ENCODE measurements around the gene VARS2.

The VARS2 gene

GRCh38 chr6:30884521-30885480, 29.2 kb upstream of the VARS2 start:
- peak; percentile 72 for DNase-seq
- peak overlapping the region; percentile 84 for H3K27ac ChIP-seq
- no peaks in the 10 kb centered on the region for H3K27me3 ChIP-seq (ENCODE audit: insufficient read depth, low read depth, severe bottlenecking)
- H3K9me3 ChIP-seq (ENCODE audit: severe bottlenecking), result no peaks in the 10 kb centered on the region
- peaks cover 17% of the 10 kb centered on the region for H3K36me3 ChIP-seq
- 0 out of 2 replicates have a peak, but pooled peaks have one; percentile 26 for TF ChIP-seq CTCF (IDR thresholded peaks at IDR 0.05; ENCODE audit: low read depth, low read length)
- H3K4me3 ChIP-seq (ENCODE audit: low read depth, low read length), result peak overlapping the region; percentile 58

- Histone ChIP-seq H3K27me3 (ENCODE audit: insufficient read depth, low read depth, severe bottlenecking) (no peaks in the 10 kb centered on the region), H3K27ac (peak overlapping the region; percentile 84), H3K36me3 (peaks cover 24% of the 10 kb centered on the region), H3K4me3 (ENCODE audit: low read depth, low read length) (peak overlapping the region; percentile 58), H3K9me3 (ENCODE audit: severe bottlenecking) (no peaks in the 10 kb centered on the region)
- no peak for TF ChIP-seq CTCF (IDR thresholded peaks at IDR 0.05; ENCODE audit: low read depth, low read length)
- no peak for DNase-seq
These were observed 28.5 kb upstream of the VARS2 start for GRCh38 chr6:30885481-30885998.

GRCh38 chr6:30885999-30886896, 27.8 kb upstream of the VARS2 start:
- no peak for TF ChIP-seq CTCF (IDR thresholded peaks at IDR 0.05; ENCODE audit: low read depth, low read length)
- Histone ChIP-seq H3K36me3 (peaks cover 31% of the 10 kb centered on the region), H3K9me3 (ENCODE audit: severe bottlenecking) (no peaks in the 10 kb centered on the region), H3K27ac (peak overlapping the region; percentile 46), H3K27me3 (ENCODE audit: insufficient read depth, low read depth, severe bottlenecking) (no peaks in the 10 kb centered on the region), H3K4me3 (ENCODE audit: low read depth, low read length) (peak overlapping the region; percentile 5; the same call in 1 of the 2 replicates)
- peak; percentile 83 for DNase-seq

- DNase-seq, result no peak
- Histone ChIP-seq H3K27me3 (ENCODE audit: insufficient read depth, low read depth, severe bottlenecking) (no peaks in the 10 kb centered on the region), H3K27ac (no peak overlapping the region), H3K4me3 (ENCODE audit: low read depth, low read length) (no peak overlapping the region), H3K9me3 (ENCODE audit: severe bottlenecking) (no peaks in the 10 kb centered on the region), H3K36me3 (peaks cover 38% of the 10 kb centered on the region)
- TF ChIP-seq CTCF (IDR thresholded peaks at IDR 0.05; ENCODE audit: low read depth, low read length), result no peak
These were observed 27.2 kb upstream of the VARS2 start for GRCh38 chr6:30886897-30887255.

- no peak for DNase-seq
- no peak overlapping the region for H3K27ac ChIP-seq
- TF ChIP-seq CTCF (IDR thresholded peaks at IDR 0.05; ENCODE audit: low read depth, low read length), result no peak
- no peaks in the 10 kb centered on the region for H3K27me3 ChIP-seq (ENCODE audit: insufficient read depth, low read depth, severe bottlenecking)
- H3K4me3 ChIP-seq (ENCODE audit: low read depth, low read length), result no peak overlapping the region
- H3K9me3 ChIP-seq (ENCODE audit: severe bottlenecking), result no peaks in the 10 kb centered on the region
- peaks cover 51% of the 10 kb centered on the region for H3K36me3 ChIP-seq
These were observed 25.9 kb upstream of the VARS2 start for GRCh38 chr6:30887901-30888815.

All from WERI-Rb-1 (cell line).